A549 (cell line): ENCODE data around the gene ANO4.

Experiments used
- EP300 ChIP-seq, 2 experiments: fragments of >200 bp; sonication (Bioruptor Twin); formaldehyde crosslinking; IDR thresholded peaks; 2 replicates in 1 of 2; 3 replicates in 1 of 2; pipeline ENCODE4 v1.6.1; 2016 to 2017
- POLR2A ChIP-seq: IDR thresholded peaks from 2 replicates; pipeline ENCODE4 v1.6.1; 2012; ENCODE audit warnings: mild to moderate bottlenecking, low read length
- TF ChIP-seq, protein P1 (sequence below): fragments of 450-650 bp; IDR thresholded peaks from 2 replicates; pipeline ENCODE4 v1.6.1; 2014; ENCODE audit warnings: antibody characterized with exemption
- TF ChIP-seq, protein P2 (sequence below): fragments of 200-600 bp; sonication (generic); IDR thresholded peaks from 2 replicates; pipeline ENCODE4 v1.6.1; 2016; ENCODE audit warnings: antibody characterized with exemption, mild to moderate bottlenecking, moderate library complexity
- TF ChIP-seq, protein P3 (sequence below): fragments of >200 bp; sonication (Bioruptor Twin); formaldehyde crosslinking; IDR thresholded peaks from 3 replicates; pipeline ENCODE4 v1.5.1; 2016

DNA sequence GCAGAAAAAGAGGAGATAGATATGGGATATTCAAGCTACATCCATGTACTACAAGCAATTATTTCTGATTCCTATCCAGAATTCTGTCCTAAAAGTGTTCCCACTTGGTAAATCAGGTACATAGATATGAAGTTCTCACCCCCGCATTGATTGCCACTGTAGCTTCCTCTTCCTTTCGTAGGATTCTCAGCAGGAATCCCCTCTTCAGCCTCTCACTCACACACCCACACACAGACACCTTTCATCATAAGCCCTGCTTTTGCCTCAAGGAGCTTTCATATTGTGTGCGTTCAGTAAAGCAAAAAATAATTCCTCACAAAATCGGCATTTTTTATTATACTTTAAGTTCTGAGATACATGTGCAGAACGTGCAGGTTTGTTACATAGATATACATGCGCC lies 69.8 kb downstream of the ANO4 start:
- TF ChIP-seq, protein P1, sequence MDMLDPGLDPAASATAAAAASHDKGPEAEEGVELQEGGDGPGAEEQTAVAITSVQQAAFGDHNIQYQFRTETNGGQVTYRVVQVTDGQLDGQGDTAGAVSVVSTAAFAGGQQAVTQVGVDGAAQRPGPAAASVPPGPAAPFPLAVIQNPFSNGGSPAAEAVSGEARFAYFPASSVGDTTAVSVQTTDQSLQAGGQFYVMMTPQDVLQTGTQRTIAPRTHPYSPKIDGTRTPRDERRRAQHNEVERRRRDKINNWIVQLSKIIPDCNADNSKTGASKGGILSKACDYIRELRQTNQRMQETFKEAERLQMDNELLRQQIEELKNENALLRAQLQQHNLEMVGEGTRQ: no peak
- TF ChIP-seq EP300 (IDR thresholded peaks at IDR 0.05) (no peak), POLR2A (no peak)
- TF ChIP-seq, protein P2, sequence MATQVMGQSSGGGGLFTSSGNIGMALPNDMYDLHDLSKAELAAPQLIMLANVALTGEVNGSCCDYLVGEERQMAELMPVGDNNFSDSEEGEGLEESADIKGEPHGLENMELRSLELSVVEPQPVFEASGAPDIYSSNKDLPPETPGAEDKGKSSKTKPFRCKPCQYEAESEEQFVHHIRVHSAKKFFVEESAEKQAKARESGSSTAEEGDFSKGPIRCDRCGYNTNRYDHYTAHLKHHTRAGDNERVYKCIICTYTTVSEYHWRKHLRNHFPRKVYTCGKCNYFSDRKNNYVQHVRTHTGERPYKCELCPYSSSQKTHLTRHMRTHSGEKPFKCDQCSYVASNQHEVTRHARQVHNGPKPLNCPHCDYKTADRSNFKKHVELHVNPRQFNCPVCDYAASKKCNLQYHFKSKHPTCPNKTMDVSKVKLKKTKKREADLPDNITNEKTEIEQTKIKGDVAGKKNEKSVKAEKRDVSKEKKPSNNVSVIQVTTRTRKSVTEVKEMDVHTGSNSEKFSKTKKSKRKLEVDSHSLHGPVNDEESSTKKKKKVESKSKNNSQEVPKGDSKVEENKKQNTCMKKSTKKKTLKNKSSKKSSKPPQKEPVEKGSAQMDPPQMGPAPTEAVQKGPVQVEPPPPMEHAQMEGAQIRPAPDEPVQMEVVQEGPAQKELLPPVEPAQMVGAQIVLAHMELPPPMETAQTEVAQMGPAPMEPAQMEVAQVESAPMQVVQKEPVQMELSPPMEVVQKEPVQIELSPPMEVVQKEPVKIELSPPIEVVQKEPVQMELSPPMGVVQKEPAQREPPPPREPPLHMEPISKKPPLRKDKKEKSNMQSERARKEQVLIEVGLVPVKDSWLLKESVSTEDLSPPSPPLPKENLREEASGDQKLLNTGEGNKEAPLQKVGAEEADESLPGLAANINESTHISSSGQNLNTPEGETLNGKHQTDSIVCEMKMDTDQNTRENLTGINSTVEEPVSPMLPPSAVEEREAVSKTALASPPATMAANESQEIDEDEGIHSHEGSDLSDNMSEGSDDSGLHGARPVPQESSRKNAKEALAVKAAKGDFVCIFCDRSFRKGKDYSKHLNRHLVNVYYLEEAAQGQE: no peak
- TF ChIP-seq, protein P3, sequence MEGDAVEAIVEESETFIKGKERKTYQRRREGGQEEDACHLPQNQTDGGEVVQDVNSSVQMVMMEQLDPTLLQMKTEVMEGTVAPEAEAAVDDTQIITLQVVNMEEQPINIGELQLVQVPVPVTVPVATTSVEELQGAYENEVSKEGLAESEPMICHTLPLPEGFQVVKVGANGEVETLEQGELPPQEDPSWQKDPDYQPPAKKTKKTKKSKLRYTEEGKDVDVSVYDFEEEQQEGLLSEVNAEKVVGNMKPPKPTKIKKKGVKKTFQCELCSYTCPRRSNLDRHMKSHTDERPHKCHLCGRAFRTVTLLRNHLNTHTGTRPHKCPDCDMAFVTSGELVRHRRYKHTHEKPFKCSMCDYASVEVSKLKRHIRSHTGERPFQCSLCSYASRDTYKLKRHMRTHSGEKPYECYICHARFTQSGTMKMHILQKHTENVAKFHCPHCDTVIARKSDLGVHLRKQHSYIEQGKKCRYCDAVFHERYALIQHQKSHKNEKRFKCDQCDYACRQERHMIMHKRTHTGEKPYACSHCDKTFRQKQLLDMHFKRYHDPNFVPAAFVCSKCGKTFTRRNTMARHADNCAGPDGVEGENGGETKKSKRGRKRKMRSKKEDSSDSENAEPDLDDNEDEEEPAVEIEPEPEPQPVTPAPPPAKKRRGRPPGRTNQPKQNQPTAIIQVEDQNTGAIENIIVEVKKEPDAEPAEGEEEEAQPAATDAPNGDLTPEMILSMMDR: no peak
